ENCODE results near the gene C2CD3. TPM values are rescaled to one million over a fixed set of nuclear protein-coding genes. Genes with fewer than 3 reads are reported as not detected.

Gene C2CD3
- total RNA-seq, 1 experiment from 2014 or later = 22.0 TPM

- no peak overlapping the region for H2BK5ac ChIP-seq (ENCODE audit: insufficient read length, low read length)
- H4K20me1 ChIP-seq (ENCODE audit: control insufficient read depth, insufficient read depth, insufficient read length) = no peaks in the 10 kb centered on the region
- H3K56ac ChIP-seq (ENCODE audit: insufficient read length, low read depth, low read length) = no peak overlapping the region
- no peak overlapping the region for H3K23ac ChIP-seq (ENCODE audit: insufficient read length, low read depth, low read length)
- H3K14ac ChIP-seq (ENCODE audit: insufficient read depth, low read length) = no peak overlapping the region
- H3K27ac Mint-ChIP-seq = peak overlapping the region in 1 of 3 experiments; percentile 35; a peak in 1 of 7 replicates
- H2BK120ac ChIP-seq (ENCODE audit: low read depth, low read length, poor library complexity, severe bottlenecking) = no peak overlapping the region
- H3K9ac ChIP-seq (ENCODE audit: extremely low read depth, insufficient read length, low read length) = no peak overlapping the region
- H3K23me2 ChIP-seq (ENCODE audit: insufficient read length, low read depth, low read length, poor library complexity, severe bottlenecking) = no peaks in the 10 kb centered on the region
- H3K79me2 ChIP-seq (ENCODE audit: insufficient read depth, low read length) = no peaks in the 10 kb centered on the region
- no peaks in the 10 kb centered on the region for H3K79me1 ChIP-seq (ENCODE audit: insufficient read depth, low read depth, low read length, poor library complexity, severe bottlenecking)
- no peak for TF ChIP-seq CTCF (conservative IDR thresholded peaks at IDR 0.05)
- no peak overlapping the region for H2BK12ac ChIP-seq (ENCODE audit: insufficient read length, low read depth, low read length)
- no peaks in the 10 kb centered on the region for H3K9me3 ChIP-seq (ENCODE audit: control insufficient read depth, low read depth, low read length)
- H3K27me3 ChIP-seq (ENCODE audit: insufficient read depth, low read length) = no peaks in the 10 kb centered on the region
- H3K4me1 Mint-ChIP-seq = peaks cover 28 to 32% of the 10 kb centered on the region in 2 experiments
- peaks cover 3% of the 10 kb centered on the region; the same call in 1 of the 2 replicates for H3K4me1 ChIP-seq (ENCODE audit: insufficient read depth, low read length)
- H3K27me3 Mint-ChIP-seq (ENCODE audit: low read depth) = no peaks in the 10 kb centered on the region
- DNase-seq = no peak
- no peak overlapping the region for H2BK20ac ChIP-seq (ENCODE audit: low read depth, low read length, poor library complexity, severe bottlenecking)
- H3T11ph ChIP-seq (ENCODE audit: low read length) = no peak overlapping the region
- no peak overlapping the region for H2AFZ ChIP-seq (ENCODE audit: low read length)
- H3K27ac ChIP-seq (ENCODE audit: insufficient read length, low read depth, low read length) = no peak overlapping the region
- no CpG with 5 or more reads among the region's 3 CpGs for WGBS (ENCODE audit: extremely low coverage, insufficient read length, low lambda C conversion rate)
- peaks cover 5 to 17% (median 16%) of the 10 kb centered on the region in 3 experiments; a peak in 5 of 7 replicates for H3K36me3 Mint-ChIP-seq (ENCODE audit: insufficient read depth in 1 of 3, low read depth in 3 of 3)
- H3K4me2 ChIP-seq (ENCODE audit: insufficient read depth, insufficient read length, low read length) = no peak overlapping the region
- H3K9me3 Mint-ChIP-seq = no peaks in the 10 kb centered on the region
- H2BK15ac ChIP-seq (ENCODE audit: low read depth, low read length) = no peak overlapping the region
- H2AK5ac ChIP-seq (ENCODE audit: insufficient read length, low read length) = no peak overlapping the region
- no peak overlapping the region for H4K91ac ChIP-seq (ENCODE audit: insufficient read length, low read depth, low read length)
- no peak overlapping the region for H4K5ac ChIP-seq (ENCODE audit: insufficient read length, low read depth, low read length)
- no peak overlapping the region for H3K18ac ChIP-seq (ENCODE audit: insufficient read length, low read depth, low read length)
- H3K4me3 Mint-ChIP-seq = no peak overlapping the region
- no peak overlapping the region for H3K4ac ChIP-seq (ENCODE audit: low read depth, low read length)
- no peak overlapping the region for H4K8ac ChIP-seq (replicated peaks; ENCODE audit: insufficient read length, low read depth, low read length)
Measured at GRCh38 chr11:74142624-74143023, 28.2 kb downstream of the C2CD3 start.

Data from H9 (cell line).